GM18868 (cell line): ENCODE results near the gene HSD17B4.
"Not testable (repeated sequence)": the region's sequence is repeated elsewhere in the genome, so short reads cannot be mapped to it uniquely, and the experiment has no call there.

Source experiments
- ATAC-seq: cut with Tn5 transposase; IDR thresholded peaks from one replicate; pipeline ENCODE4 v1.9.1; 2021; ENCODE audit warnings: mild to moderate bottlenecking, moderate library complexity; ENCODE audit not compliant: unreplicated experiment

The HSD17B4 gene

GRCh38 chr5:119452373-119453039 is at the start of gene HSD17B4:
TSS of gene HSD17B4 (plus strand) at chr5:119452497. CDS start at chr5:119452576, 79 bp downstream.
- peak; percentile 95 for ATAC-seq

GRCh38 chr5:119402555-119402954 is 49.7 kb upstream of the HSD17B4 start:
- ATAC-seq, result no peak

GRCh38 chr5:119404033-119404432 is 48.3 kb upstream of the HSD17B4 start:
- ATAC-seq, result no peak

- peak; percentile 45 for ATAC-seq
These were observed 46.9 kb upstream of the HSD17B4 start for GRCh38 chr5:119405419-119405818.

- no peak for ATAC-seq
These were observed 45.7 kb upstream of the HSD17B4 start for GRCh38 chr5:119406551-119407110.

- no peak for ATAC-seq
These were observed 43.0 kb upstream of the HSD17B4 start for GRCh38 chr5:119409235-119409815.

- ATAC-seq, result peak; percentile 52
These were observed 41.7 kb upstream of the HSD17B4 start for GRCh38 chr5:119410448-119411159.

- ATAC-seq, result peak; percentile 53
These were observed 40.7 kb upstream of the HSD17B4 start for GRCh38 chr5:119411361-119412278.

GRCh38 chr5:119412279-119413227 is 39.7 kb upstream of the HSD17B4 start:
- ATAC-seq, result no peak

GRCh38 chr5:119414124-119414734 is 38.1 kb upstream of the HSD17B4 start:
- peak; percentile 36 for ATAC-seq

- ATAC-seq, result peak; percentile 18
These were observed 34.2 kb upstream of the HSD17B4 start for GRCh38 chr5:119417891-119418605.

GRCh38 chr5:119418606-119419100 is 33.6 kb upstream of the HSD17B4 start:
- peak; percentile 72 for ATAC-seq

- ATAC-seq, result no peak
These were observed 32.1 kb upstream of the HSD17B4 start for GRCh38 chr5:119420169-119420568.

GRCh38 chr5:119426057-119426456 is 26.2 kb upstream of the HSD17B4 start:
- ATAC-seq, result no peak

GRCh38 chr5:119427060-119427459 is 25.2 kb upstream of the HSD17B4 start:
- no peak for ATAC-seq

GRCh38 chr5:119427596-119427995 is 24.7 kb upstream of the HSD17B4 start:
- not testable (repeated sequence) for ATAC-seq

GRCh38 chr5:119428166-119428565 is 24.1 kb upstream of the HSD17B4 start:
- not testable (repeated sequence) for ATAC-seq

GRCh38 chr5:119428574-119428973 is 23.7 kb upstream of the HSD17B4 start:
- ATAC-seq, result not testable (repeated sequence)
